ENCODE data around the gene CCL5. TPM values are rescaled to one million over a fixed set of nuclear protein-coding genes. Genes with fewer than 3 reads are reported as not detected.

The CCL5 gene
- total RNA-seq = 2.1 TPM

GRCh38 chr17:35879773-35880654 is at the start of gene CCL5:
Gene CCL5 (minus strand): TSS chr17:35880360.

GRCh38 chr17:35868737-35869136 is 11.4 kb downstream of the CCL5 start, which contains the start of gene HEATR9:
Gene HEATR9 (minus strand): TSS chr17:35868891. CDS start chr17:35868742, 149 bp downstream.

Other genes starting within 250 kb of the CCL5 start
- gene RASL10B, start 148.7 kb downstream of the CCL5 start, total RNA-seq = 4.1 TPM
- 0.33 TPM for gene GAS2L2, start 127.1 kb downstream of the CCL5 start, total RNA-seq
- gene C17orf50, start 119.5 kb downstream of the CCL5 start, total RNA-seq = not detected
- 4.2 TPM for gene MMP28, start 84.7 kb downstream of the CCL5 start, total RNA-seq
- 132 TPM for gene TAF15, start 70.9 kb downstream of the CCL5 start, total RNA-seq
- not detected for gene HEATR9, start 11.5 kb downstream of the CCL5 start, total RNA-seq
- gene RDM1, start 50.4 kb upstream of the CCL5 start, total RNA-seq = 0.99 TPM
- gene LYZL6, start 63.4 kb upstream of the CCL5 start, total RNA-seq = not detected
- gene CCL16, start 101.1 kb upstream of the CCL5 start, total RNA-seq = not detected
- 0.60 TPM for gene CCL14, start 106.4 kb upstream of the CCL5 start, total RNA-seq
- gene CCL15, start 121.2 kb upstream of the CCL5 start, total RNA-seq = not detected
- not detected for gene CCL23, start 137.6 kb upstream of the CCL5 start, total RNA-seq
- gene CCL18, start 183.9 kb upstream of the CCL5 start, total RNA-seq = not detected
- 1.3 TPM for gene CCL3, start 209.8 kb upstream of the CCL5 start, total RNA-seq
- 2.3 TPM for gene CCL4, start 223.5 kb upstream of the CCL5 start, total RNA-seq